Mammary epithelial cell (primary cell): ENCODE data around the gene GABRG3.

Experiments used
- CTCF ChIP-seq, 2 donors: IDR thresholded peaks in 1 of 2; conservative IDR thresholded peaks in 1 of 2; 2 replicates each; pipeline ENCODE4 v1.5.1; 2011 to 2012; ENCODE audit warnings: inconsistent platforms in 2 of 2, low read length in 2 of 2, mild to moderate bottlenecking in 2 of 2, control low read depth in 1 of 2, low read depth in 1 of 2; ENCODE audit not compliant: insufficient read depth in 1 of 2; ENCODE audit errors: extremely low read depth in 1 of 2
- EZH2 ChIP-seq: IDR thresholded peaks from 2 replicates; pipeline ENCODE4 v1.6.1; 2012; ENCODE audit warnings: low read length, inconsistent platforms, borderline replicate concordance

GRCh38 chr15:27463525-27464088 lies 492.6 kb downstream of the GABRG3 start:
- TF ChIP-seq CTCF (conservative IDR thresholded peaks at IDR 0.05 in 1 of 2, IDR thresholded peaks at IDR 0.05 in 1 of 2; ENCODE audit: extremely low read depth in 1 of 2, insufficient read depth in 1 of 2, low read depth in 1 of 2, low read length in 2 of 2) = no peak
- TF ChIP-seq EZH2 = no peak
